Smooth muscle cell (in vitro differentiated cells): Measurements from ENCODE around the gene PCBP2. TPM values are rescaled to one million over a fixed set of nuclear protein-coding genes. Genes with fewer than 3 reads are reported as not detected.
"Not testable (repeated sequence)": the region's sequence is repeated elsewhere in the genome, so short reads cannot be mapped to it uniquely, and the experiment has no call there.

ENCODE experiments used
- DNase-seq: peaks from one replicate; lab custom pipeline; 2025; ENCODE audit not compliant: unreplicated experiment; lab: John Stamatoyannopoulos, UW
- H2AFZ ChIP-seq: fragments of 200-600 bp; sonication (generic); 2 replicates; pipeline ENCODE4 v1.6.0; 2016; ENCODE audit warnings: antibody characterized with exemption, low read depth, mild to moderate bottlenecking
- H3F3A ChIP-seq: fragments of 200-600 bp; sonication (generic); 2 replicates; pipeline ENCODE4 v1.6.0; 2017; ENCODE audit warnings: antibody characterized with exemption, low read depth
- H3K27ac ChIP-seq: fragments of 200-600 bp; sonication (generic); 2 replicates; pipeline ENCODE4 v1.5.1; 2016; ENCODE audit warnings: low read depth, mild to moderate bottlenecking
- H3K27me3 ChIP-seq: fragments of 200-600 bp; sonication (generic); 2 replicates; pipeline ENCODE4 v1.6.1; 2016; ENCODE audit warnings: low read depth, mild to moderate bottlenecking
- H3K36me3 ChIP-seq: fragments of 200-600 bp; sonication (generic); 2 replicates; pipeline ENCODE4 v1.5.1; 2016; ENCODE audit warnings: low read depth
- H3K4me1 ChIP-seq: fragments of 200-600 bp; sonication (generic); 2 replicates; pipeline ENCODE4 v1.5.1; 2016; ENCODE audit warnings: low read depth
- H3K4me2 ChIP-seq: fragments of 200-600 bp; sonication (generic); 2 replicates; pipeline ENCODE4 v1.6.0; 2016; ENCODE audit warnings: mild to moderate bottlenecking
- H3K4me3 ChIP-seq: fragments of 200-600 bp; sonication (generic); 2 replicates; pipeline ENCODE4 v1.5.1; 2016; ENCODE audit warnings: mild to moderate bottlenecking
- H3K79me2 ChIP-seq: fragments of 200-600 bp; sonication (generic); 2 replicates; pipeline ENCODE4 v1.6.0; 2016; ENCODE audit warnings: low read depth, mild to moderate bottlenecking
- H3K9ac ChIP-seq: fragments of 200-600 bp; sonication (generic); 2 replicates; pipeline ENCODE4 v1.6.0; 2016; ENCODE audit warnings: low read depth
- H3K9me3 ChIP-seq: fragments of 200-600 bp; sonication (generic); replicated peaks from 2 replicates; pipeline ENCODE4 v1.5.1; 2016; ENCODE audit warnings: low read depth
- H4K20me1 ChIP-seq: fragments of 200-600 bp; sonication (generic); 2 replicates; pipeline ENCODE4 v1.6.0; 2016; ENCODE audit warnings: low read depth
- WGBS: methylation state at CpG from one replicate; pipeline ENCODE4 v1.1.7; 2016; ENCODE audit warnings: low lambda C conversion rate; 5-methylcytosine and 5-hydroxymethylcytosine counted together
- polyA plus RNA-seq: library from polyadenylated mRNA; unstranded; fragments of >200 nt; fragmentation: Nextera tagmentation; extraction: Ambion mirVana; gene quantifications from 2 replicates; pipeline ENCODE4 v1.2.1, GENCODE V29; 2016
- total RNA-seq: library from RNA; depleted of rRNA; stranded (reverse); fragments of >200 nt; gene quantifications from 2 replicates; pipeline ENCODE4 v1.2.3, GENCODE V29; 2014
- TF ChIP-seq, protein P1 (sequence below): fragments of 200-600 bp; sonication (generic); IDR thresholded peaks from 2 replicates; pipeline ENCODE4 v1.5.1; 2017; ENCODE audit warnings: borderline replicate concordance, mild to moderate bottlenecking, antibody characterized with exemption; ENCODE audit not compliant: insufficient read depth, poor library complexity, severe bottlenecking

Gene PCBP2
- total RNA-seq (229 and 306 TPM in 2 replicates), polyA plus RNA-seq (90.8 and 128 TPM in 2 replicates)

DNA sequence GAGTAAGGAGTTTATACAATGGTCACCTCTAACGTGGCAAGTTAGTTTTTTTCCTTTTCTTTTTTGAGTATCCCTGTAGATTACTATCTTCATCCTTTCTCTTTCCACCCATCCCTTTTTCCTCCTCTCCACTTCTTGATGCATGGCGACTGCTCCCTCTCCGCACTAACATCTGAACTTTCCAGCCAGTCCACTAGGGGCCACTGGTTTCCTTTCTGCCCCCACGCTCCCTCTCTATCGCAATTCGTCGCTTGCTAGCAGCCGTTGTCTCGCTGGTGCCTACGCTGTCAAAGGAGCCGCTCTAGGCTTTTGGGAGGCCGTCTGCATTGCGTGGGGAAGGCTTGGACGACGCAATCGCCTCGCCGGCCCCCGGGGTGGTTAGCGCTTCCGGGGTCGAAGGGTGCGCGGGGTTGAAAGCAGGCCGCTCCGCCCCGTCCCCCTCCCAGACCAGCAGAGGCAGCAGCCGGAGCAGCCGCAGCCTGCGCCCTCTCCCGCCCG is at the start of gene PCBP2:
PCBP2 (plus strand) TSS at position 442 of the 498 bp plus-strand sequence. CDS start 2,699 bp downstream, outside the sequence.
- peaks cover 13% of the 10 kb centered on the region for H3K36me3 ChIP-seq
- H3K9ac ChIP-seq: peak within 1 kb of the TSS; percentile 99
- H3K79me2 ChIP-seq: peaks cover 46% of the 10 kb centered on the region
- peaks cover 17% of the 10 kb centered on the region for H3K4me1 ChIP-seq
- peak within 1 kb of the TSS; percentile 100 for H3K4me3 ChIP-seq
- H3F3A ChIP-seq: peaks cover 19% of the 10 kb centered on the region
- no peaks in the 10 kb centered on the region for H3K27me3 ChIP-seq
- H4K20me1 ChIP-seq: peaks cover 46% of the 10 kb centered on the region
- H2AFZ ChIP-seq: no peak within 1 kb of the TSS
- H3K27ac ChIP-seq: peak within 1 kb of the TSS; percentile 94
- under 1% methylated on average over 19 of the region's 32 CpGs for whole genome bisulfite sequencing
- TF ChIP-seq, protein P1, sequence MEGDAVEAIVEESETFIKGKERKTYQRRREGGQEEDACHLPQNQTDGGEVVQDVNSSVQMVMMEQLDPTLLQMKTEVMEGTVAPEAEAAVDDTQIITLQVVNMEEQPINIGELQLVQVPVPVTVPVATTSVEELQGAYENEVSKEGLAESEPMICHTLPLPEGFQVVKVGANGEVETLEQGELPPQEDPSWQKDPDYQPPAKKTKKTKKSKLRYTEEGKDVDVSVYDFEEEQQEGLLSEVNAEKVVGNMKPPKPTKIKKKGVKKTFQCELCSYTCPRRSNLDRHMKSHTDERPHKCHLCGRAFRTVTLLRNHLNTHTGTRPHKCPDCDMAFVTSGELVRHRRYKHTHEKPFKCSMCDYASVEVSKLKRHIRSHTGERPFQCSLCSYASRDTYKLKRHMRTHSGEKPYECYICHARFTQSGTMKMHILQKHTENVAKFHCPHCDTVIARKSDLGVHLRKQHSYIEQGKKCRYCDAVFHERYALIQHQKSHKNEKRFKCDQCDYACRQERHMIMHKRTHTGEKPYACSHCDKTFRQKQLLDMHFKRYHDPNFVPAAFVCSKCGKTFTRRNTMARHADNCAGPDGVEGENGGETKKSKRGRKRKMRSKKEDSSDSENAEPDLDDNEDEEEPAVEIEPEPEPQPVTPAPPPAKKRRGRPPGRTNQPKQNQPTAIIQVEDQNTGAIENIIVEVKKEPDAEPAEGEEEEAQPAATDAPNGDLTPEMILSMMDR: peak; percentile 67
- peak; percentile 92 for DNase-seq
- peak within 1 kb of the TSS; percentile 95 for H3K4me2 ChIP-seq
- H3K9me3 ChIP-seq: no peaks in the 10 kb centered on the region

DNA sequence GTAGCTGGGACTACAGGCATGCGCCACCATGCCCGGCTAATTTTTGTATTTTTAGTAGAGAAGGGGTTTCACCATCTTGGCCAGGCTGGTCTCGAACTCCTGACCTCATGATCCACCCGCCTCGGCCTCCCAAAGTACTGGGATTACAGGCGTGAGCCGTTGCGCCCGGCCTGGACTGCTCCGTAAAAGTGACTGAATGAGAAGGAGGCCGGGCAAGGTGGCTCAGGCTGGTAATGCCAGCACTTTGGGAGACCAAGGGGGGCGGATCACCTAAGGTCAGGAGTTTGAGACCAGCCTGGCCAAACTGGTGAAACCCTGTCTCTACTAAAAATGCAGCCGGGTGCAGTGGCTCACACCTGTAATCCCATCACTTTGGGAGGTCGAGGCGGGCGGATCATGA is 49.6 kb upstream of the PCBP2 start:
- 99% methylated on average over 16 of the region's 16 CpGs for WGBS
- not testable (repeated sequence) for H3K9ac ChIP-seq

GRCh38 chr12:53402871-53403270 is 49.0 kb upstream of the PCBP2 start:
- peaks cover 57% of the 10 kb centered on the region for H3K79me2 ChIP-seq
- 98% methylated on average over 7 of the region's 7 CpGs for WGBS
- no peaks in the 10 kb centered on the region for H3K27me3 ChIP-seq
- DNase-seq: no peak
- no peaks in the 10 kb centered on the region for H3K36me3 ChIP-seq
- TF ChIP-seq, protein P1: no peak
- H3K4me3 ChIP-seq: no peak overlapping the region
- H4K20me1 ChIP-seq: peaks cover 80% of the 10 kb centered on the region
- no peak overlapping the region for H3K4me2 ChIP-seq
- H3K4me1 ChIP-seq: no peaks in the 10 kb centered on the region
- no peak overlapping the region for H2AFZ ChIP-seq
- H3K27ac ChIP-seq: no peak overlapping the region
- H3K9ac ChIP-seq: no peak overlapping the region
- no peaks in the 10 kb centered on the region for H3K9me3 ChIP-seq
- no peaks in the 10 kb centered on the region for H3F3A ChIP-seq

More for the DNA sequence above, 49.6 kb upstream of the PCBP2 start:
- H3K27ac ChIP-seq, H3K4me1 ChIP-seq, H3K4me3 ChIP-seq, H3F3A ChIP-seq, H3K36me3 ChIP-seq, H2AFZ ChIP-seq, DNase-seq, H3K9me3 ChIP-seq, H3K4me2 ChIP-seq, H3K27me3 ChIP-seq: not testable (repeated sequence)
- peaks cover 62% of the 10 kb centered on the region for H3K79me2 ChIP-seq
- H4K20me1 ChIP-seq: peaks cover 85% of the 10 kb centered on the region

- H3F3A ChIP-seq: peaks cover 13% of the 10 kb centered on the region
- H3K27me3 ChIP-seq: no peaks in the 10 kb centered on the region
- H3K9me3 ChIP-seq: no peaks in the 10 kb centered on the region
- no peak overlapping the region for H3K9ac ChIP-seq
- peaks cover 30% of the 10 kb centered on the region for H3K4me1 ChIP-seq
- peaks cover 8% of the 10 kb centered on the region for H3K36me3 ChIP-seq
- WGBS: 97% methylated on average over 5 of the region's 5 CpGs
- no peak overlapping the region for H3K27ac ChIP-seq
- TF ChIP-seq, protein P1: no peak
- H3K4me2 ChIP-seq: no peak overlapping the region
- no peak for DNase-seq
- peaks cover 5% of the 10 kb centered on the region for H3K79me2 ChIP-seq
- H4K20me1 ChIP-seq: peaks cover 13% of the 10 kb centered on the region
- H3K4me3 ChIP-seq: no peak overlapping the region
- no peak overlapping the region for H2AFZ ChIP-seq
These were observed 41.0 kb upstream of the PCBP2 start for GRCh38 chr12:53410951-53411350.
